Raji (cell line): ENCODE results near the gene NTM.

Experiments used
- POLR2A ChIP-seq: IDR thresholded peaks from 2 replicates; pipeline ENCODE4 v1.6.1; 2011; ENCODE audit warnings: low read depth, low read length, control low read depth; ENCODE audit not compliant: insufficient read depth

The NTM gene

DNA sequence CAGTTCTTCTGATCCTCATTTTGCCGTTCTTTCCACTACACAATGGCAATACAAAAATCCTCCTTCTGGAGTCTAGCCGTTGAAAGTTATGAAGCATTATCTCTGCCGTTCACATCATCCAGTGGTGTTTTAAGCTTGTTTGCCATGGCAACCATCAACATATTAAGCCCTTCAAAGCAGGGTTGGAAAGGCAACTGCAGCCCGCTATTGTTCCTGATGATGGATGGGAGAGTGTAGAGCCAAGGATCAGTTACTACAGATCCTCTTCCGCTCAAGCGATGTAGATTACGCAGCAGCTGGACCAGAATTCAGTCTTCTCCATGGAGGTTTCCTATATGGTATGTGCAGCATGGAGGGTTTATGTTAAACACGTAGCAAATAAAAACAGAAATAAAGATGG is 352.7 kb downstream of the NTM start:
- no peak for TF ChIP-seq POLR2A

DNA sequence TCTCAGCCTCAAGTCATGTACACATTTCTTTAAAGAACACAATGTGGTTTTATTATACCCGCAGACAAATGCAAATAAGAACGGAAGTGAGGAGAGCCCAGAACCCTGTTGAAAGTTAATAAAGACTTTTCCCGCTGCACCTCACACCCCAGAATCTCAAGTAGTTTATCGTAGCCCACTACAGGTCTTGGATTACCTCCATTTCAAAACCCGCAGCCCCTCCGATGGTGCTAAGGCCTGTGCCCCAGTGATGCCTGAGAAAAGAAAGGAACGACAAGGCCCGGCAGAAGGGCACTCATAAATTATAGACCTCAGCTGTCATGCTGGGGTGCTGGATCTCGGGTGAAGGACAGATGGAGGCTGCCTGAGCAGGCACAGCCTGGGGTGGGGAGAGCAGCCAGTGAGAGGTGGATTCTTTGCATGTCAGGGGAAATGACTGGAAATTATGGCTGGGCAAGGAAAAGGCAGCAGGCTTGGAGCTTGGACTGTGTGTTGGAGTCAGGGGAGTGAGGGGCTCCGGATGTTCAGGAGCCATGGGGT is 354.1 kb downstream of the NTM start:
- no peak for TF ChIP-seq POLR2A

DNA sequence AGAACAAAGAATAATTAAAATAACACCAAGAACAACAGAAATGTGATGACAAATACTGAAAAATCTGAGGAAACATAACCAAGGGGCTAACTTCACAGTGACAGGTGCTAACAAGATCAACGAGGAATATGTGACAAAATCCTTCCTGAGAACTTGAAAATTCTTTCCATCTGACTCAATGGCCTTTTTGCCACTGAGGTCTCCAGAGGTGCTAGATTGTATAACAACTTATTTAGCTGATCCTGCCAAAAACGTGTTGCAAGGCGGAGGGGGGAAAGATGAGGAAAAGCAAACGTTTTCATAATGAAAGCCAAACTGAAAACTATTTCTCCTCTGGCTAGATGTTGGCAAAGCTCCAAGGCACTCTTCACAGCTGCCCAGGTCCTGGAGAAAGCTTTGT is 364.5 kb downstream of the NTM start:
- no peak for TF ChIP-seq POLR2A

DNA sequence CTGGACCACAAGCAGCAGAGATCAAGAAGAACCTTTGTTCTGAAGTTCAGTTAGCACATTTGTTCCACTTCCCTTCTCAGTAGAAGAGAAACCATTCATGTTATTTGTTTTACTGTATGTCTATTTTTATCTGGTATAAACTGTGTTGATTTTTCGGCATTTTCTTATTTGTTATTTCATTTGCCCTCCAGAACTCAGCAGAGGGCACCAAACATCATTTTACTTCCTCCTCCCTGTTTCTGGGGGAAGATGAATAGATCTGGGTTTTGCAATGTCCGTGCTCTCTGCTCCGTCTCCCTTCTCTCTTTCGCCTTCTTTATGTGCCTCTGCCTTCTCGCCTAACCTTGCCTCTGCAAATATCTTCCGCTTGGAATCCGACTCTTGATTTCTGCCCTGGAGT is 366.9 kb downstream of the NTM start:
- TF ChIP-seq POLR2A: no peak

DNA sequence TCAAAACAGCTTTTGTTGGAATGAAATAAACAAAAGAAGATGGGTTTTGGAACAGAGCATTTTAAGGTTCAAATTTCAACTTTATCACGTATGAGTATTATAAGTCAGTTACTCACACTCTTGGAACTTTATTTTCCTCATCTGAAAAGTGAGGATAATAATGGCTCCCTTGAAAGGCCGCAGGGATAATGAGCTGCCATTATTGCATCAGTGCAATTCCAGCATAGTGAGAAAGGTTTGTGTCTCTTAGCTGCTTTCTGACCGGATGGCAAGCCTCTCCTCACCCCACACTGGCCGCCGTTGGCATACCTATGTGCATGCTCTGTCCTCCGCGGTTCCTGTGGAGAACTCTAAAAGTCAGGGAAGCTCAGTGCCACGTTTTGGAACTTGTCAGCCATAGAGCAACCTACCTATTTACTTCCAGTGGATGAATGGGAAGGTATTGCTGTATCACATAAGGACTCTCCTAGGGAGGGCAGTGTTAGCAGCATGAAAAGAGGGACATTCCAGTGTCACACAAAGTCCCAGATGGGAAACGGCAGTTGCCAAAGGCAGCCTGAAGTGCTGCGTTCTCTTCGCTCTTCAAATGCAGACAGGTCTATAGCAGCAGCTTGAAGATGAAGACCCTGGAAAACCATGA is 368.9 kb downstream of the NTM start:
- no peak for TF ChIP-seq POLR2A

DNA sequence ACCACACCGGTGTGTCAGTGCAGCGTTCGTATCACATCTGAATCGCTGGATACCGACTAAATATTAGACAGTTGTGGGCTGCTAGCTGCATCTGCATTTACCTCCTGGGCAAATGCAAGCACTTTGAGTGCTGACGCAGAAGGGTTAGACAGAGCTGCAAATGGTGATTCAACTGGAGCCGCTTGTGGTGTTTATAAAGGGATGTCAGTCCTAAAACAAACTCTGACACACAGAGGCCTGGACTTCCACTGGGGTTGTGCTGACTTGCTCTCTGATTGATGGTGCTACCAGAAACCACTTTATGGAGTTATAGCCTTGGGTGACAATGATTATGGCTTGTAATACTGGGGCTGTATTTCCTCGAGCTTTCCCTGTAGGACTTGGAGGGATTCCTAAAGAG is 374.4 kb downstream of the NTM start:
- TF ChIP-seq POLR2A: no peak

DNA sequence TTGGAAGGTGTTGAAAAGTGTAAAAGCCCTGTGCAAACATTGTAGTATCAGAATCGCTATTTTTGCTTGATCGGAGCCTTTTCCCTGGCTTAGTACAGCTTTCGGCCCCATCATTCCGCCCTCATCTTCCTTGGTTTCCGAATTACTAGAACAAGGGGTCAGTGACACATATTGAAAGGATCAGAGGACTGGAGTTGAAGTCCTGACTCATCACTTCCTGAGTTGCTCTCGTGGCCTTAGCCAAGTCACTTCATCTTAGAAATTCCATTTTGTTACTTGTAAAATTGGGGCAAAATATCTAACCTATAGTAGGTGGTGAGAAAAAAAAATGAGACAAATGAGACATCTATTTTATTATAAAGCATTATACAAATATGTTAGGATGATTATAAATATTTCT is 375.0 kb downstream of the NTM start:
- TF ChIP-seq POLR2A: no peak

DNA sequence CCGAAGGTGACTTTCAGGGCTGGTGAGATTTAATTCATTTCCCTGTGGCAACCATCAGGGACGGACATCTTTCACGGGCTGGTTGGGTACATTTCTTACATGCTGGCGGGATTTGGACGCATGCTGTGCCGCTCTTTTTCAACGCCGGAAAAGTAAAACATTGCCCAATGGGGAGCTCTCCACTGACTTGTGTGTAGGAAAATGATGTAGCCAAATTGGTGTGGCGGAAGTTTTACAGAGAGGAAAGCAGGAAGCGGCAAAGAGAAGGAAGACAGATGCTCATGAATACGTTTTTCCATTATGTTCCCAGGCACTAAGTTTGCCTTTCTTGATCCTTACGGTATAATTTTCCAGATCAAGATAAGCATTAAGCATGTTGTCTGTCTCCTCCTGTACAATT is 375.8 kb downstream of the NTM start:
- no peak for TF ChIP-seq POLR2A

DNA sequence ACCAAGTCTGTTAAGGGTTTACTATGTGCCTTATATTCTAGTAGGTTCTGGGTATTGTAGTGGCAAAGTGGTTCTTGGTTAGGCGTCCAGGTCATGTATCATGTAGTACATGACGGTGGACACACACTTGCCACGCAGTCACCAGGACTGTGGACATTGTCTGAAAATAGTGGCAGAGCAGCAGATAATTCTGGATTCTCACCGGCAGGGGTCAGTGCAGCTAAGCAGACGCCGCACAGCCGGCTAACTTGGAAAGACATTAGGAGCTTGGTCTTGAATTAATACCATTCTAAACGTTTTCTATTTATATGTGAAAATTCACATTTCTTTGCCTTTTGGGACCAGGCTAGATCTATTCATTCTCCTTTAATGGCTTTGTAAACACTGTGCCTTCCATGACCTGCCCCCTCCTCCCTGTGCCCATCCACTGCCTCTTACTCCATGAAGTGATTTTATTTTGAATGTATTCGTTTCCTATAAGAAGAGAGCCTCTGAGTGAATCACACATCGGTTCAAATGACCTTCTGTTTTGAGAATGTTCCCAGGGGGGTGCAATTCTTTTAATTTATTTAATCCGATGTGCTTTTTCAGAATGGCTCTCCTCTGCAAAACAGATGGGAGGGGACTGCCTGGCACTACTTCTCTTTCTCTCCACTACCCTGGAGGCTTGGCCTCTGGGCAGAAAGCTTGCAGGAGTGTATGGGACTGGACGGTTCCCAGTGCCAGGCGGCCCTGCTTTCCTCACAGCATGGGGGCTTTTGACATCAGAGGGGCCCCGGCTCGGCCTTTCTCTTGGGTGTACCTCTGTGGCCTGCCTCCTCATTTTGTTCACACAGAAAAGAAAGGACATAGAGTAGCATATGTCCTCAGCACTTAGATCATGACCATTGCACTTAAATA is 378.0 kb downstream of the NTM start:
- TF ChIP-seq POLR2A: no peak

DNA sequence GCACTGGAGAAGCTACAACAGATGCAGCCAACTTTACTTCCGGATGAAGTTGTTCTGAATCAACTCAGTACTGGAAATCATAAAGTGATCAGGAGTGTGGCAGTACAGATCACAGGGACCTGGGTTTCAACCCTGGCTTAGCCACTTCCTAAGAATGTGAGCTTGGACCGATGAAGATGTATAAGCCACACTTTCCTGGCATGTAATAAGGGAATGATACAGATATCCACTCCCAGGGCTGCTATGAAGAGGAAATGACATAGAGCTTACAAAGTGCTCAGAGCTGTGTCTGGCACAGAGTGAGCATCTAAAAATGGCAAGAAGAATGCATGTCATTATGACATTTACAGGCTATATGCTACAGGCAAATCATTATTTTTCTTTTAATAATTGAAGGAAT is 378.7 kb downstream of the NTM start:
- no peak for TF ChIP-seq POLR2A

DNA sequence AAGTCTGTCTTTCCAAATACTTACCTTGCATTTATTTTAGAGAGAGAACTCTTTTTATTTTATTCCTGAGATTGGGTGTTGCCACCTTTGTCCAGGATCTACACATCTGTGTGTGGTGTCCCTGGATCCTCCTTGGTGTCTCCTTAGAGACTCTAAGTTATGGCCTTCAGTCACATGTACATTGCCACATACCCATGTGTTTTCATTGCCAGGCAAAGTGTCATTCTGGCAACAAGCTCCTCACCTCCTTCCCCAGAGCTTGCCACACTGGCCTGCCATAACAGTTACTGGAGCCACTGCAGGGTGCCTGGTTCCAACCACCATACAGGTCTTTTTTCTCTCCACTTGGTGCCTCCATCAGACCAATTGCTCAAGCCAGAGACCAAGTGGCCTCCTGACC is 379.7 kb downstream of the NTM start:
- TF ChIP-seq POLR2A: no peak

DNA sequence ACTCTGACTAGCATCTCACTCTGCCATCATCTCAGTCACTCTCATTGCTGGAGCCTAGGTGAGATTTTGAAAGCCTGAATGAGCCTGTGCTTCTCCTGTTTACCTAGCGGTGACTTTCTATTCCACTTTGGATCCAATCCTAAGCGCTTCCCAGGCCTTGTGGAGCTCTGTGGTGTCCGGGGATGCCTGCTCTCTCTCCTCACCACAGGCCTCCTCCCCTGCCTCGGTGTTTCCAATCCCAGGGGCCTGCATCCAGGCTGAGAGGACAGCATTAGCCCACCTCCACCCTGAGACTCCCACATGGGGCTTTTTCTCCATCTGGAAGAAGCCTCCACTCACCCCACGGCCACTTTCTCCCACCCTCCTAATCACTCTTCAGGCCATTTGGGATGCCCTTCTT is 380.3 kb downstream of the NTM start:
- no peak for TF ChIP-seq POLR2A

DNA sequence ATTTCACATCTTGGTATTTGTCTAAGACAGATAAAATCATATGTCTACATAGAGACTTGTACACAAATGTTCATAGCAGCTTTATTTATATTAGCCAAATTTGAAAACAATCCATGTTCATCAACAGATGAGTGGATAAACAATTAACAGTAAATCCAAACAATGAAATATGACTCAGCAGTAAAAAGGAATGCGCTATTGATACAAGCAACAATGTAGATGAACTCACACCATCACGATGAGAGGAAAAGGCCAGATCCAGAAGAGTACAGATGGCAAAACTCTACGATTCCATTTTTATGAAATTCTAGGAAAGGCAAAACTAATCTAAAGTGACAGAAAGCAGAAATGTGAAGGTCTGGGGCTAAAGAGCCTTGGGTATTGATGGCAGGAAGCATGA is 384.3 kb downstream of the NTM start:
- no peak for TF ChIP-seq POLR2A

DNA sequence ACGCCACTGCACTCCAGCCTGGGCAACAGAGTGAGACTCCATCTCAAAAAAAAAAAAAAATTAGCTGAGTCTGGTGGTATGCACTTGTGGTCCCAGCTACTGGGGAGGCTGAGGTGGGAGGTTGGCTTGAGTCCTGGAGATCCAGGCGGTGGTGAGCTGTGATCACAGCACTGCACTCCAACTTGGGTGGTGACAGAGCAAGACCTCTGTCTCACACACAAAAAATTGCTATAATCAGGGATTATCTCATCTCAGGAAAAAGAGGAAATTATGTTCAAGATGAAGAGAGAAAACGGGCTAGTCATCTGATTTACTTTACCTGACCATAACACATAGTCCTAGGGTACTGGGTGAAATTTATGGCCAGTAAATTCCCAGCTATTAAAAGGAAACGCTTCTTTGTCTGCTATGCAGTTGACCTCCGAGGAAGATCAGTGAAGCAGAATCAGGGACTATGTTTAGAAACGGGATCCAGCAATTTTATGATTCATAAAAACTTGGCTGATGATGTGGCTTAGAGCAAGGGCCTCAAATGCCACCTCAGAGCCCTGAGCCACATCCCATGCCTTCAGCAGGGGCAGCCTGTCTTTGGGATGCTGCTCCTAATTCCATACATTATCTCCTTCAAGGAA is 386.2 kb downstream of the NTM start:
- TF ChIP-seq POLR2A: no peak

DNA sequence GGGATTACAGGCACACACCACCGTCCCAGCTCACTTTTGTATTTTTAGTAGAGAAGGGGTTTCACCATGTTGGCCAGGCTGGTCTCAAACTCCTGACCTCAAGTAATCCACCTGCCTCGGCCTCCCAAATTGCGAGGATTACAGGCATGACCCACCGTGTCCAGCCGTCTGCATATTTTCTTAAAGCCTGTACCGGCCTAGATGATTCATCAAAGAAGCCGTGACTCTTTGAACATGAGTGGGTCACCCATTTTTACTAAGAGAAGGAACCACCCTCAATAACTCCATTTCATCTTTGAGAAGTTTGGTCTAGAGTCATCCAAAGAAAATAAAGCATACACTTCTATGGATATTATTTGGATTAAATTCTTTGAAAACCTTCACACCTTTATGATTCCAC is 388.3 kb downstream of the NTM start:
- TF ChIP-seq POLR2A: no peak

DNA sequence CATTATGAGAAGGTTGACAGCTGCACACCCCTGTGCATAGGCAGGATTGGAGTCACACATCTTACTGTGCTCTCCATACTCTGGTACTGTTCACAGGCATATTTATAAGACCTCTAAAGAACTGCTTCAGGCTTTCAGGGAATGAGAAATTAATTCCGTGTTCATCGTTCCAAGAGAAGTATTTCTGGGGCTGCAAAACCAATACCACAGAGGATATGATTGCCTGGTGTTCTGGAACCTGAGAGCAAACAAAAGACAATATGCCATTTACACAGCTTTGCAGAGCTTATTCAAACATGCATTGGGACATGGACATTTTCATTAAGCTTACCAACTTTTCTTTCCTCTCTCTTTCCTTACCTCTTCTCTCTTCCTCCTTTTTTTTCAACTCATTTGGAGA is 388.7 kb downstream of the NTM start:
- no peak for TF ChIP-seq POLR2A
